K562 (cell line): ENCODE measurements around the gene E2F2. TPM values are rescaled to one million over a fixed set of nuclear protein-coding genes. Genes with fewer than 3 reads are reported as not detected.

Source experiments
- ATAC-seq: fragments of 200-7000 bp; cut with Tn5 transposase; 3 replicates; pipeline ENCODE4 v1.9.1; 2020; ENCODE audit warnings: moderate library complexity
- BruUV-seq: library from RNA; stranded (reverse); fragments of 400-500 nt; replicated peaks from 2 replicates; lab custom pipeline; 2021; lab: Mats Ljungman, UMichigan
- CTCF ChIA-PET: fragments of 300-600 bp; formaldehyde crosslinking; extraction: SDS; loops from one replicate; lab custom pipeline; 2021; ENCODE audit warnings: low intra/inter-chr PET ratio; lab: Yijun Ruan, JAX
- POLR2A ChIA-PET: fragments of 300-600, 350-650 bp; sonication (Branson Sonifier 250); formaldehyde crosslinking; extraction: SDS; loops from one replicate; lab custom pipeline; 2021; ENCODE audit warnings: antibody characterized with exemption, inconsistent platforms; lab: Yijun Ruan, JAX
- DNase-seq, 4 experiments: peaks; one replicate each; pipeline versions ENCODE4 v3.0.0 to v3.0.0-alpha.2; 2011 to 2018; ENCODE audit warnings: low spot score in 3 of 4, mixed read lengths in 3 of 4; ENCODE audit errors: extremely low read depth in 1 of 4
- FAIRE-seq: peaks from 2 replicates; lab custom pipeline; 2011; peaks lifted over from hg19 to GRCh38; lab: Jason Lieb, UNC
- H2AFZ ChIP-seq: 2 replicates; pipeline ENCODE4 v1.6.0; 2011; ENCODE audit warnings: low read depth, low read length, control low read depth, inconsistent platforms
- H3K27ac ChIP-seq: fragments of 200-600 bp; 3 replicates; pipeline ENCODE4 v1.8.0; 2011; ENCODE audit warnings: low read depth, mild to moderate bottlenecking, control low read depth, inconsistent platforms, low read length, moderate library complexity, mixed read lengths; ENCODE audit errors: extremely low read depth
- H3K27me3 ChIP-seq, 2 experiments: fragments of 300-600 bp in 1 of 2; 2 replicates in 1 of 2; 3 replicates in 1 of 2; pipeline versions ENCODE4 v1.6.0 to v1.8.0; 2011; ENCODE audit warnings: inconsistent platforms in 2 of 2, low read length in 2 of 2, mild to moderate bottlenecking in 1 of 2, mixed read lengths in 1 of 2, moderate library complexity in 1 of 2; ENCODE audit not compliant: control insufficient read depth in 2 of 2, insufficient read depth in 2 of 2
- H3K36me3 ChIP-seq: fragments of 300-600 bp; 3 replicates; pipeline ENCODE4 v1.8.0; 2011; ENCODE audit warnings: mild to moderate bottlenecking, low read length, inconsistent platforms; ENCODE audit not compliant: control insufficient read depth, insufficient read depth
- H3K4me1 ChIP-seq, 2 experiments: fragments of 200-600 bp in 1 of 2; replicated peaks in 1 of 2; 2 replicates in 1 of 2; 3 replicates in 1 of 2; pipeline versions ENCODE4 v1.5.1 to v1.8.0; 2011; ENCODE audit warnings: inconsistent platforms in 2 of 2, low read length in 2 of 2, mild to moderate bottlenecking in 1 of 2, mixed read lengths in 1 of 2, moderate library complexity in 1 of 2; ENCODE audit not compliant: control insufficient read depth in 2 of 2, insufficient read depth in 2 of 2
- H3K4me2 ChIP-seq: 2 replicates; pipeline ENCODE4 v1.6.1; 2011; ENCODE audit warnings: low read length, control low read depth, inconsistent platforms, mixed read lengths; ENCODE audit not compliant: insufficient read depth
- H3K4me3 ChIP-seq: fragments of 200-600 bp; sonication (generic), shearing (Covaris generic); 2 replicates; pipeline ENCODE4 v1.5.1; 2016; ENCODE audit warnings: control low read depth, inconsistent platforms
- H3K79me2 ChIP-seq: fragments of 200-600 bp; 3 replicates; pipeline ENCODE4 v1.8.0; 2011; ENCODE audit warnings: low read length, inconsistent platforms; ENCODE audit not compliant: control insufficient read depth, insufficient read depth
- H3K9ac ChIP-seq, 2 experiments: 2 replicates each; pipeline versions ENCODE4 v1.6.0 to v1.6.1; 2011; ENCODE audit warnings: low read depth in 2 of 2, low read length in 2 of 2, control low read depth in 1 of 2, inconsistent platforms in 1 of 2, mild to moderate bottlenecking in 1 of 2, mixed read lengths in 1 of 2; ENCODE audit not compliant: insufficient read depth in 1 of 2
- H3K9me1 ChIP-seq: one replicate; pipeline ENCODE4 v1.6.0; 2011; ENCODE audit warnings: inconsistent platforms, mild to moderate bottlenecking, low read length, moderate library complexity; ENCODE audit not compliant: control insufficient read depth, insufficient read depth
- H3K9me3 ChIP-seq: replicated peaks from 2 replicates; pipeline ENCODE4 v1.5.1; 2011; ENCODE audit warnings: low read depth, low read length, inconsistent platforms; ENCODE audit not compliant: control insufficient read depth, insufficient read depth
- H4K20me1 ChIP-seq: replicated peaks from 2 replicates; pipeline ENCODE4 v1.6.1; 2011; ENCODE audit warnings: low read length, inconsistent platforms, mixed read lengths; ENCODE audit not compliant: control insufficient read depth, insufficient read depth
- BCOR ChIP-seq: fragments of 450-650 bp; IDR thresholded peaks from 2 replicates; pipeline ENCODE4 v1.6.1; 2016
- C11orf30 ChIP-seq: fragments of 450-650 bp; IDR thresholded peaks from 2 replicates; pipeline ENCODE4 v1.6.1; 2016; ENCODE audit warnings: low read depth, mild to moderate bottlenecking
- CBX1 ChIP-seq: sonication (generic); IDR thresholded peaks from 2 replicates; pipeline ENCODE4 v1.6.1; 2016; ENCODE audit warnings: antibody characterized with exemption, low read depth, mild to moderate bottlenecking
- ELK3 ChIP-seq: fragments of 450-650 bp; formaldehyde crosslinking; IDR thresholded peaks from 2 replicates; pipeline ENCODE4 v1.4.0; 2020; ENCODE audit warnings: mild to moderate bottlenecking
- GTF2A2 ChIP-seq: IDR thresholded peaks from 2 replicates; pipeline ENCODE4 v1.6.1; 2016; ENCODE audit warnings: mild to moderate bottlenecking, missing genetic modification characterization, missing compliant biosample characterization
- HMG20B ChIP-seq: fragments of 250-450 bp; sonication (Bioruptor Pico); IDR thresholded peaks from 2 replicates; pipeline ENCODE4 v1.5.0; 2021; ENCODE audit warnings: mild to moderate bottlenecking
- KDM1A ChIP-seq, 2 experiments: fragments of 450-650 bp; IDR thresholded peaks; 2 replicates each; pipeline ENCODE4 v1.6.1; 2016; ENCODE audit warnings: mild to moderate bottlenecking in 2 of 2
- KLF16 ChIP-seq: IDR thresholded peaks from 2 replicates; pipeline ENCODE4 v1.6.1; 2016; ENCODE audit warnings: antibody characterized with exemption
- MAFF ChIP-seq: IDR thresholded peaks from 2 replicates; pipeline ENCODE4 v1.6.1; 2012; ENCODE audit warnings: low read length, improper control_type of control experiment
- MAFK ChIP-seq: IDR thresholded peaks from 2 replicates; pipeline ENCODE4 v1.6.1; 2011; ENCODE audit warnings: low read length, improper control_type of control experiment
- NR3C1 ChIP-seq: sonication (generic); formaldehyde crosslinking; IDR thresholded peaks from 2 replicates; pipeline ENCODE4 v1.8.1; 2022; ENCODE audit warnings: missing genetic modification reagents
- RBBP5 ChIP-seq: fragments of 200-600 bp; sonication (generic); IDR thresholded peaks from 2 replicates; pipeline ENCODE4 v1.6.1; 2012; ENCODE audit warnings: borderline replicate concordance, mild to moderate bottlenecking, low read length, control low read depth, inconsistent platforms; ENCODE audit not compliant: insufficient read depth, poor library complexity, severe bottlenecking
- RBM25 ChIP-seq: fragments of 200-400 bp; formaldehyde crosslinking; IDR thresholded peaks from 2 replicates; pipeline ENCODE4 v1.6.1; 2018; ENCODE audit warnings: low read length, low read depth, moderate library complexity; ENCODE audit not compliant: severe bottlenecking
- ZFP30 ChIP-seq: fragments of 250-450 bp; sonication (Bioruptor Pico); IDR thresholded peaks from 2 replicates; pipeline ENCODE4 v1.8.0; 2022; ENCODE audit warnings: moderate library complexity, mild to moderate bottlenecking, inconsistent platforms, borderline replicate concordance
- ZNF121 ChIP-seq: sonication (generic); formaldehyde crosslinking; conservative IDR thresholded peaks from 2 replicates; pipeline ENCODE4 v1.8.0; 2022; ENCODE audit warnings: missing genetic modification reagents
- ZNF316 ChIP-seq: fragments of 450-650 bp; IDR thresholded peaks from 2 replicates; pipeline ENCODE4 v1.6.1; 2016
- ZNF324 ChIP-seq: fragments of 250-450 bp; sonication (Bioruptor Pico); IDR thresholded peaks from 2 replicates; pipeline ENCODE4 v1.4.0; 2020; ENCODE audit warnings: mild to moderate bottlenecking
- ZNF717 ChIP-seq: fragments of 250-450 bp; sonication (Bioruptor Pico); IDR thresholded peaks from 2 replicates; pipeline ENCODE4 v1.5.0; 2021
- WGBS: fragments of 100-300 bp; shearing (Covaris generic); methylation state at CpG from one replicate; pipeline ENCODE4 v1.1.6; 2016; ENCODE audit warnings: low coverage, mixed read lengths; ENCODE audit not compliant: insufficient coverage; ENCODE audit errors: missing lambda C conversion rate; 5-methylcytosine and 5-hydroxymethylcytosine counted together
- in situ Hi-C: fragments of 300-500 bp; cut with MboI; formaldehyde crosslinking; loops from 4 replicates; pipeline ENCODE4 v1.15.0; 2018; ENCODE audit warnings: inconsistent platforms, mixed read lengths
- intact Hi-C: fragments of 100-400 bp; cut with micrococcal nuclease; formaldehyde crosslinking; loops from 2 replicates; pipeline ENCODE4 v1.14.2; 2022
- polyA plus RNA-seq, 8 experiments: library from polyadenylated mRNA; depleted of rRNA in 4 of 8; stranded (reverse) in 5 of 8; unstranded in 3 of 8; fragments of >200 nt; fragmentation: Nextera tagmentation in 2 of 8; fragmentation: Illumina TruSeq in 1 of 8; extraction: Ambion mirVana in 2 of 8; extraction: Trizol in 1 of 8; gene quantifications; 2 replicates each; pipeline versions ENCODE4 v1.2.1 to v1.2.3, GENCODE V29; 2011 to 2014; ENCODE audit warnings: inconsistent platforms in 1 of 8, missing spikeins in 1 of 8
- total RNA-seq, 7 experiments: library from RNA; depleted of rRNA in 6 of 7; stranded (reverse); fragments of >200 nt in 6 of 7; fragmentation: Illumina TruSeq in 2 of 7; extraction: Trizol in 2 of 7; gene quantifications; 2 replicates each; pipeline versions ENCODE4 v1.2.1 to v1.2.3, GENCODE V29; 2011 to 2021; ENCODE audit warnings: low replicate concordance in 1 of 7
- TF ChIP-seq, protein P1 (sequence below): fragments of 250-450 bp; sonication (Bioruptor Pico); IDR thresholded peaks from 2 replicates; pipeline ENCODE4 v1.5.0; 2021; ENCODE audit warnings: mild to moderate bottlenecking, moderate library complexity
- TF ChIP-seq, protein P2 (sequence below): IDR thresholded peaks from 2 replicates; pipeline ENCODE4 v1.6.1; 2011; ENCODE audit not compliant: insufficient read length; ENCODE audit errors: extremely low read depth

The E2F2 gene
- total and polyA plus RNA-seq, 9 of the 15 experiments (the other 6 are each of a cell fraction or from before 2014, with no cell fraction given): 3.1 to 25.3 (median 11.4) TPM

GRCh38 chr1:23570001-23570691, 39.1 kb upstream of the E2F2 start:
- H3K27me3 ChIP-seq: no peaks in the 10 kb centered on the region; a peak in 1 of 5 replicates
- no peaks in the 10 kb centered on the region for H3K9me3 ChIP-seq
- no peaks in the 10 kb centered on the region for H3K9me1 ChIP-seq
- no peak overlapping the region for H3K4me2 ChIP-seq
- H3K79me2 ChIP-seq: no peaks in the 10 kb centered on the region
- no peaks in the 10 kb centered on the region for H4K20me1 ChIP-seq
- FAIRE-seq (no peak), ATAC-seq (no peak), DNase-seq (no peak)
- ChIA-PET POLR2A (interaction anchor here (1.1 to 3.0 kb wide), 4 partner anchors 11 to 24 kb away, joined by 3 to 29 read pairs (median 4); partner anchors contain the start of gene ID3), CTCF (interaction anchor here (0.6 kb wide), 1 partner anchor 835 kb away, joined by 5 read pairs; no protein-coding TSS in a partner anchor)
- H3K4me1 ChIP-seq: peaks cover 19 to 28% of the 10 kb centered on the region in 2 experiments
- H3K27ac ChIP-seq: no peak overlapping the region
- intact Hi-C loops (no loop called here), in situ Hi-C loops (no loop called here)
- H3K9ac ChIP-seq: no peak overlapping the region
- no TSS peak for BruUV-seq
- 16% methylated on average over 4 of the region's 4 CpGs for WGBS
- no peak overlapping the region for H3K4me3 ChIP-seq
- H2AFZ ChIP-seq: no peak overlapping the region
- H3K36me3 ChIP-seq: no peaks in the 10 kb centered on the region
- TF ChIP-seq ZFP30 (CRISPR knock-in tag) (no peak), GTF2A2 (tag) (no peak), ZNF316 (peak; percentile 94), ZNF121 (CRISPR knock-in tag) (peak; percentile 88), C11orf30 (peak; percentile 82), BCOR (peak; percentile 44; the same call in 1 of the 2 replicates), MAFK (peak; percentile 54; the same call in 1 of the 2 replicates), RBM25 (peak; percentile 68), KDM1A (IDR thresholded peaks at IDR 0.05) (0 out of 4 replicates have a peak, but pooled peaks of 1 of the 2 experiments have one; percentile 21), NR3C1 (CRISPR knock-in tag) (no peak), ELK3 (CRISPR knock-in tag) (no peak), CBX1 (no peak), MAFF (peak; percentile 60; the same call in 1 of the 2 replicates), ZNF324 (CRISPR knock-in tag) (no peak), RBBP5 (no peak), HMG20B (CRISPR knock-in tag) (no peak), KLF16 (no peak), ZNF717 (CRISPR knock-in tag) (no peak)
- TF ChIP-seq, protein P1, sequence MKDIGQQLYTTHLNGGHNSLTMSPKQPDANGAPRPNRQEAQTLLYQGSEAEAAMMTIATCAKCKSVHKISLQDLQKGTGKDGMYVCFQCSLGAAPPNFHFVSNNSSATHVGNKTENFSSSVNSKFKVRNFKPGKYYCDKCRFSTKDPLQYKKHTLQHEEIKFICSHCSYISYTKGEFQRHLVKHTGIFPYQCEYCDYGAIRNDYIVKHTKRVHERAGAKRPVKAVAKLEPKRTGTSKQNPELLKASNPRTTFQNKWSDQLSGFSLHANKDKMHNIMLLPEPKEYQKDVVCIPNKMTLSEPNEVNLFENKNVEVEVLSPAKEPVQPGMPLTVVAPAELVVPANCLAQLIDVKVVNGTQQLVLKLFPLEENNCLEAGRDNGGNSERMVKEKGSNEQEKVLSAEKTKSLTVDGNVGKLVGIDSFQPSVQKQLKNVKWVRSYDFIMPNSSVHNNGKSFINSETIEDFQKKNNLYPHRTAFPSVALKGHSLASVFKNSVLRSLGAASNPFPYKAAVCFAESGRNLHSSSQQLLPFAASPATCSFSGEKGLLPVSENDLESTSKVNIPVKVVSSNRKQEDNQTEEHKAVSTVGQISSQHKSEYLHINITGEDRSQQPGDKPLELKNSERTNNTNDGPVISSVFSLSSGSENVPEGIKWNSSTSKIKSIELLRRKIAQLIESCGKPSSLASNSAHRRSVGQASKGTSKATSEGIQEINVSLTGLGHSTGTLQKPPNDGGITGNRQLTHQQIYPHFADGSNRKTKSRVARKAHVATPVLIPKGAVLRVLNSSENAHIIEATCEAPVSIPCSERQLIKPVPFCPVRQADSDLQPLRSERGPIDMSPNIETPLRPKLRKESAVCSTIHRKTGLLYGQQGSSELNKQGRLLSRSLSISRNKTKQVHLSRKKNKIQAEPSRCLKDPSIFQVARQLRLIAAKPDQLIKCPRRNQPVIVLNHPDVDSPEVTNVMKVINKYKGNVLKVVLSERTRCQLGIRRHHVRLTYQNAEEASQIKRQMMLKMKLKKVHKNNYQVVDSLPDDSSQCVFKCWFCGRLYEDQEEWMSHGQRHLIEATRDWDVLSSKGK (CRISPR knock-in tag): no peak
- TF ChIP-seq, protein P2, sequence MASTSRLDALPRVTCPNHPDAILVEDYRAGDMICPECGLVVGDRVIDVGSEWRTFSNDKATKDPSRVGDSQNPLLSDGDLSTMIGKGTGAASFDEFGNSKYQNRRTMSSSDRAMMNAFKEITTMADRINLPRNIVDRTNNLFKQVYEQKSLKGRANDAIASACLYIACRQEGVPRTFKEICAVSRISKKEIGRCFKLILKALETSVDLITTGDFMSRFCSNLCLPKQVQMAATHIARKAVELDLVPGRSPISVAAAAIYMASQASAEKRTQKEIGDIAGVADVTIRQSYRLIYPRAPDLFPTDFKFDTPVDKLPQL: no peak
